VCaP (cell line): ENCODE results near the gene HMCES.
A peak's percentile ranks its signal among the peaks of the same experiment; 100 is the strongest.

Experiments
- H3K27ac ChIP-seq: fragments of 450-650 bp; 2 replicates; pipeline ENCODE4 v1.5.1; 2017
- TF ChIP-seq, protein P1 (sequence below): fragments of 450-650 bp; conservative IDR thresholded peaks from 2 replicates; pipeline ENCODE4 v1.5.1; 2017; ENCODE audit warnings: mild to moderate bottlenecking, moderate library complexity

HMCES gene, protein sequence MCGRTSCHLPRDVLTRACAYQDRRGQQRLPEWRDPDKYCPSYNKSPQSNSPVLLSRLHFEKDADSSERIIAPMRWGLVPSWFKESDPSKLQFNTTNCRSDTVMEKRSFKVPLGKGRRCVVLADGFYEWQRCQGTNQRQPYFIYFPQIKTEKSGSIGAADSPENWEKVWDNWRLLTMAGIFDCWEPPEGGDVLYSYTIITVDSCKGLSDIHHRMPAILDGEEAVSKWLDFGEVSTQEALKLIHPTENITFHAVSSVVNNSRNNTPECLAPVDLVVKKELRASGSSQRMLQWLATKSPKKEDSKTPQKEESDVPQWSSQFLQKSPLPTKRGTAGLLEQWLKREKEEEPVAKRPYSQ

DNA sequence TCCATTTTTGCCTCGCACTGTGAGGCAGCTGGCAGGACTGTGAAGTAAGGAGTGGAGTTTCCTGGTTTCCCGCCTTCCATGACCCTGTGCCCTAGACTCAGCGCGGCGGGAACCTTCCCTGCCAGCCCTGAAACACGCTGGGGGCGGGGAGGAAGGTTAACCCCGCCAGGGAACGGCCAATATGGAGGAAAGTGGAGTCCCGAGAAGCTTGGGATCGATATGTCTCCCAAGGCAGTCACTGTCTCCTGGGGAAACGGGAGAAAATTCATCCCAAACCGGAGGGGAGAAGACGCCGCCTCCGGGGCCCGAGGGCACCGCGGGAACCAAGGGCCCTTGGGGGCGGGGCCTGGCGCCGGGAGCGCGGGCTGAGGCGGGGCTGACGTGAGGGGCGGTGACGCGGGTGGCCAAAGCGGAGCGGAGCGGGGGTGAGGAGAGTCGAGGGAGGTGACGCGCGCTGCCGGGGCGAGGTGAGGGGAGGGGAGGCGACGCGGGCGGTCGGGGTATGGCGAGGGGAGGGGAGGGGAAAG lies at the start of gene HMCES:
HMCES (plus strand) TSS at position 432 of the 527 bp plus-strand sequence. CDS start 863 bp downstream, outside the sequence.
- TF ChIP-seq, protein P1, sequence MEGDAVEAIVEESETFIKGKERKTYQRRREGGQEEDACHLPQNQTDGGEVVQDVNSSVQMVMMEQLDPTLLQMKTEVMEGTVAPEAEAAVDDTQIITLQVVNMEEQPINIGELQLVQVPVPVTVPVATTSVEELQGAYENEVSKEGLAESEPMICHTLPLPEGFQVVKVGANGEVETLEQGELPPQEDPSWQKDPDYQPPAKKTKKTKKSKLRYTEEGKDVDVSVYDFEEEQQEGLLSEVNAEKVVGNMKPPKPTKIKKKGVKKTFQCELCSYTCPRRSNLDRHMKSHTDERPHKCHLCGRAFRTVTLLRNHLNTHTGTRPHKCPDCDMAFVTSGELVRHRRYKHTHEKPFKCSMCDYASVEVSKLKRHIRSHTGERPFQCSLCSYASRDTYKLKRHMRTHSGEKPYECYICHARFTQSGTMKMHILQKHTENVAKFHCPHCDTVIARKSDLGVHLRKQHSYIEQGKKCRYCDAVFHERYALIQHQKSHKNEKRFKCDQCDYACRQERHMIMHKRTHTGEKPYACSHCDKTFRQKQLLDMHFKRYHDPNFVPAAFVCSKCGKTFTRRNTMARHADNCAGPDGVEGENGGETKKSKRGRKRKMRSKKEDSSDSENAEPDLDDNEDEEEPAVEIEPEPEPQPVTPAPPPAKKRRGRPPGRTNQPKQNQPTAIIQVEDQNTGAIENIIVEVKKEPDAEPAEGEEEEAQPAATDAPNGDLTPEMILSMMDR, result no peak
- peak within 1 kb of the TSS; percentile 80 for H3K27ac ChIP-seq

DNA sequence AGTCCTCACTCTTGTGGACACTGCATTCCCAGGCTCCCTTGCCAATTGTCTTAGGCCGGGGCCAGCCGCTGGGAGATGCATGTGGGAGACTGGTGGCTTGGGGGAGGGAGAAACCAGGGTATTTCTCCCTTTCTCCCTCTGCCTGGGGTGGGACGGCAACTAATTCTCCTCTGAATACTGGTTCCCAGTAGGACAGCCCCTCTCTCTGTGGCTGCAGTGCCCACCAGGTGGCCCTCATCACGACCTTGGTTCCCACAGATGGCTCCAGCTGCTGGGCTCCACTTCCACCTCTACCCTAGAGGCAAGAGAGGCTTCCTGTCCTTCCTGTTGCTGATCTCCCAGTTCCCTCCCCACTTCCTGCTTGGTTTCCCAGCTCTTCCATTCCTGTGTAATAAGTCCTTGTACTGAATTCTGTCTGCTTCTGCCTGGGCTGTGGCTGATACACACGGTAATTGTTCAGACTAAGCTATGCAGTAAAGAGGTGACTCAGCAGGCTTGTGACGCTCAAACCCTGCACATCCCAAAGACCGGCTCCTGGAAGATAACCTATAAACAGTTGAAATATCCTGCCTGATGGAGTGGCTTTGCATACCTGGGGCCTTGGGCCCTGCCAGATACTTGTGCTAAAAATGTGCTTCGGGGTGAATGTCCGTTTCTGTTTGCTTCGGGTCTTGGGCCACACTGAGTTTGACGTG lies 49.6 kb upstream of the HMCES start:
- no peak overlapping the region; the same call in 1 of the 2 replicates for H3K27ac ChIP-seq
- TF ChIP-seq, protein P1, result no peak

DNA sequence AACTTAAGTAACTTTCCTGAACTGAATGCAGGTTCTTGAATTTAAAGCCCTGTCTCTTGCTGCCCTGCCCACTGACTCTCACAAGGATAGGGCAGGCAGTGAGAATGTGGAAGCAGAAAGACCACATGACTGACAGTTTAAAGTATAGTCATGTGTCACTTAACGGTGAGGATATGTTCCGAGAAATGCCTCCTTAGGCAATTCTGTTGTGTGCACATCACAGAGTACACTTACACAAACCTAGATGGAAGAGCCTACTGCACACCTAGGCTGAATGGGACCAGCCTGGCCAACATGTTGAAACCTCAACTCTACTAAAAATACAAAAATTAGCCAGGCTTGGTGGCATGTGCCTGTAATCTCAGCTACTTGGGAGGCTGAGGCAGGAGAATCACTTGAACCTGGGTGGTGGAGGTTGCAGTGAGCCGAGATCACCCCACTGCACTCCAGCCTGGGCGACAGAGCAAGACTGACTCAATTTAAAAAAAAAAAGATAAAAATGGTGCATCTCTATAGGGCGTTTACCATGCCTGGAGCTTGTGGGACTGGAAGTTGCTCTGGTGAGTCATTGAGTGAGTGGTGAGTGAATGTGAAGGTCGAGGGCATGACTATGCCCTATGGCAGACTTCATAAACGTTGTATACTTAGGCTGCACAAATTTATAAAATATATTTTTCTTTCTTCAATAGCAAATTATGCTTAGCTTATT lies 48.2 kb upstream of the HMCES start:
- no peak overlapping the region for H3K27ac ChIP-seq
- TF ChIP-seq, protein P1, result no peak

DNA sequence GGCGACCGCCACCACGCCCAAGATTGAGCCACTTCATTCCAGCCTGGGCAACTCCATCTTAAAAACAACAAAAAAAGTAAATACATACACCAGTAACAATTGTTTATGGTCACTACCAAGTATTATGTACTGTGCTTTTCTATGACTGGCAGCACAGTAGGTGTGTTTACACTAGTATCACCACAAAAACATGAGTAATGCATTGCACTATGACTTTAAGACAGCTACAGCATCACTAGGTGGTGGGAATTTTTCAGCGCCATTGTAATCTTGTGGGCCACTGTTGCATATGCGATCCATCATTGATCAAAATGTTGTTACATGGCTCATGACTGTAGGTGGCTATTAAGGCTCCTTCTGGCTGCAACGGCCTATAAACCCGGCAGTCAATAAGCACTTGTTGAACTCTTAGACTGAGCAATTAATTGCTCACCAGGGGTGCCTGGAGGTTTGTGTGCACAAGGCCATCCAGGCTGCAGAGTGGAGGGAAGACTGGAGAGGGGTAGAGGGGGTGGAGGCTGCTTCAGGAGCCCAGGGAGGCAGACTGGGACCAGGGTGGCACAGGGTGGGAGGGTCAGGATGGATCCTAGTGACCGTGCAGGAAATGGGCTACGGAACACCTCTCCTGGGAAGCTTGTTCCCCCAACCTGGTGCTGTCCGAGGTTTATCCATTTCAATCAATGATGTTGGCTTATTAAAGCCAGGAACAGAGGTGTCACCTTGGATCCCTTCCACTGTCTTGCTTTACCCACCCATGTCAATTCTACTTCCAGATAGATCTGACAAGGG lies 47.1 kb upstream of the HMCES start:
- no peak overlapping the region for H3K27ac ChIP-seq

DNA sequence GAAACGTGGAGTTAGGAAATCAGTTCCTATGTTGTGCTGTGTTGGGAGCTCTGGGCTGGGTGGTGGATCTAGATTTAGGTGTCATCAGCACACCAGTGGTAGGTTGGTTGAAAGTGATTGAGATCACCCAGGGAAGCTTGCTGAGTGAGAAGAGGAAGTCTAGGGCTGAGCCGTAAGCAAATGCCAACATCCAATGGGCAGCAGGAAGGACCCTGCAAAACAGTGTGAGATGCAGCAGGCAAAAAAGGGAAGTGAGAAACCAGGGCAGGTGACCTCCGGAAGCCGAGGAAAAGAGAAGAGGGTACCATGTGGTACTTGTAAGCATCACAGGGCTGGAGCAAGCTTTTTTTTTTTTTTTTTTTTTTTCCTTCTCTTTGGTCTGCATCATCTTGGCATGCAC lies 45.1 kb upstream of the HMCES start:
- TF ChIP-seq, protein P1, result no peak
- H3K27ac ChIP-seq, result no peak overlapping the region

More for the DNA sequence above, 47.1 kb upstream of the HMCES start:
- TF ChIP-seq, protein P1, result no peak

DNA sequence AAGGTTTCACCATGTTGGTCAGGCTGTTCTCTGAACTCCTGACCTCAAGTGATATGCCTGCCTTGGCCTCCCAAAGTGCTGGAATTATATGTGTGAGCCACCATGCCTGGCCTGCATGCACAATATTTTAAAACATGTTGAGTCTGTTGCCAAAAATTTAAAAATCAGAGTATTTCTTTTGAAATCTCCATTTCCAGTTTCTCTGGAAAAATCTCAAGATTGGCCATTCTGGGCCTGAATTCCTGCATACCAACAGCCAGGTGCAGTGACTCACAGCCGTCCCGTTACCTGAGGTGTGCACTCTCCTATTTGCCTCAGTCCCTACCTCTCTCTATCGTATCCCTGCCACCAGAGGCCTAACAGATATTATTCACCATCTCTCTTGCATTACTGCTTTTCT lies 44.2 kb upstream of the HMCES start:
- no peak overlapping the region for H3K27ac ChIP-seq

More for the DNA sequence above, 44.2 kb upstream of the HMCES start:
- TF ChIP-seq, protein P1, result no peak
